GM19099 (cell line): ENCODE results near the gene UQCC2.
A peak's percentile ranks its signal among the peaks of the same experiment; 100 is the strongest.

Experiments used
- POLR2A ChIP-seq: IDR thresholded peaks from 3 replicates; pipeline ENCODE4 v1.6.1; 2011; ENCODE audit warnings: low read depth; ENCODE audit not compliant: insufficient read length; ENCODE audit errors: extremely low read depth

The UQCC2 gene

DNA sequence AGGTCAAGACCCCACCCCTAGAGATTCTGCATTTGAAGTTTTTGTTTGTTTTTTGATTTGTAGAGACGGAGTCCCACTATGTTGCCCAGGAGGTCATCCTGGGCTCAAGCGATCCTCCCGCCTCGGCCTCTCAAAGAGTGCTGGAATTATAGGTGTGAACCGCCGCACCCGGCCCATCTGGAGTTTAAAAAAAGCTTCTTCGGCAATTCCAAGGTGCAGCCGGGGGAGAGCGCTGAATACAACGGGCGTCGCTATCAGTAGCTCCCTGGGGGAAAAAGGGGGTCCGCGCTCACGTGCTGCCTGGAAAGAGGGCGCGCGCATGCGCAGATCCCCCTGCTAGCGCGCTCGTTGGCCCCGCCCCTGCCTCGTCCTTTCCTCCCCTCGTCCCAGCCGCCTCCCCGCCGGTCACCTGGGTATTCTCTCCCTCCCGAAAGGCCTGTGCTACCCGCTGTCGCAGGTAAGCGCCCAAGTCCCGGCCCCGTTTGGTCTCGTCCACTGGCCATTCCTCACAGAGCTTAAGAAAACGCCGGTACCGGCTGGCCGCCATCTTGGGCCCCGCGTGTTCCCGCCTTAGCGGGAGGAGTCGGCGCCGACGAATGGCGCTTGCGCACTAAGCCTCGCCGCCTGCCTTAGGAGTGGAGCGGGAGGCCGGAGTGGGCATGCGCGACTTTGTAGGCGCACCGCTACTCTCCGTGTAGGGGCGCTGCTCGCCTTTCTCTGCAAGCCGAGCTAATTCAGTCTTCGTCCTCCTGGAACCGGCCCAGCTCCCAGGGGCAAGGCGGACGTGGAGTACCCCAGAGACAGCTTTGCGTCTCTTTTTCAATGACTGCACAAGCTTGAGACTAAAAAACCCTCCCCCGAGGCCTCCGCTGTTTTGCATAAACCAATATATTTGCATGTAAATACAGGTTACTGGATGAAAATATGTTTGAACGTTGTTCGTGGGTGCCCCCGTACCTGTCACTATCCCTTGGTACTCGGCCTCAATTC is at the start of gene UQCC2:
TSS of gene UQCC2 (minus strand) at position 561 of the 990 bp plus-strand sequence. CDS start at position 547, 14 bp downstream.
- peak; percentile 95 for TF ChIP-seq POLR2A

DNA sequence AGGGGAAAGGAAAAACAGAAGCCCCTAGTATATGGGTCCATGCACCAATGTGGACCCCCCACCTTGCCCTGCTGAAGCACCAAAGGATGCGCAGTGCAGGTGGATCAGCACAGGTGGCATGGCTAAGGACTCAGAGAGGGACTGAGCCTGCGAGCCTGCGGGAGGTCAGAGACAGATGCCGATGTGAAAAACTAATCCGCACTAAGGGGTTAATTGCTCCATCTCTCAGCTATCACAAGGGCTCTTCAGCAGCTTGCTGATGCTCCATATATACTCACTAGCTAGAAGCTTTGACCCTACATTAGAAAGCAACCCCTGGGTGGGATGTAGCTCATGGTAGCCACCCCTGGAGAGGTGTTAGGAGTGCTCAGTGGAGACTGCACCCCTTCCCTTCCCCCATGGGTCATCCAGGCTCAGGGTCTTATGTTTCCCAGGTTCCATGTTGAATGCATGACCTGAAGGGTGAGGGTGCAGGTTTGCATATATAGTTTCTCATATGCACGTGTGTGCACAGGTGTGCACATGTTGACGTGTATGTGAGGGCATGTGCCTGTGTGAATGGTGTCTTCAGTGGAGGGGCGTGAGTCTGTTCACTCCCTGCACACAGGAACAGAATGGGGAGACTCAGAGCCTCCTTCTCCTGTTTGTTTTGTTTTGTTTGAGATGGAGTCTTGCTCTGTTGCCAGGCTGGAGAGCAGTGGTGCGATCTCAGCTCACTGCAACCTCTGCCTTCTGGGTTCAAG is 48.6 kb upstream of the UQCC2 start:
- TF ChIP-seq POLR2A = no peak

DNA sequence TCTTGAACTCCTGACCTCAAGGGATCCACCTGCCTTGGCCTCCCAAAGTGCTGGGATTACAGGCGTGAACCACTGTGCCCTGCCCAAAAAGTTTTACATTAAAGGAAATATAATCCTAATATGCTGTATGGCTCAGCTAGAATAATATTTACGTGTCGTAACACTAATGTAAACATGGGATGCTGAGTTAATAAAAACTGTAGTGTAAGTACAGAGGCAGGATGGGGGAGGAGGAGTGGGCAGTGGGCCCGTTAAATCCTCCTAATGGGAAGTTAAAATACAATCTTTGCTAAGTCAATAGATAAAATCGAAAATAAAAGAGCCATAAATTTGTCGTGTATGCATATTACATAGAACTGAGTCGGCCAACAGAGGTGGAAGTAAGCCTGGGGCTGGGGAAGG is 47.3 kb upstream of the UQCC2 start:
- no peak for TF ChIP-seq POLR2A

DNA sequence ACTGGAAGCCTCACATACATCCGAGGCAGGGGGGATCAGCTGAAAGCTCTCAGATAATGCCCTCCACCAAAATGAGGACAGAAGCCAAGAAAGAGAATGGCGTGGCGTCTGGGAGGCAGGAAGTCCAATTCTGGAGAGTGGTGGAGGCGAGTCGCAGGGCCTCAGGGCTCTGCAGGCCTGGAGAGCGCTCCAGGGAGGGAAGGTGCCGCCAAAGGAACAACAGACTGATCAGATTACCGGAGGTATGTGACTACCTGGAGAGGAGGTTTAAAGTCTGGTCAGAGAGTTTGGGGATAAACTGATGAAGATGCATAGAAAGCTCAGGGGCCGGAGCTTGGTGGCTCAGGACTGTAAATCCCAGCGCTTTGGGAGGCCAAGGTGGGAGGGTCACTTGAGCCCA is 46.4 kb upstream of the UQCC2 start:
- no peak for TF ChIP-seq POLR2A

DNA sequence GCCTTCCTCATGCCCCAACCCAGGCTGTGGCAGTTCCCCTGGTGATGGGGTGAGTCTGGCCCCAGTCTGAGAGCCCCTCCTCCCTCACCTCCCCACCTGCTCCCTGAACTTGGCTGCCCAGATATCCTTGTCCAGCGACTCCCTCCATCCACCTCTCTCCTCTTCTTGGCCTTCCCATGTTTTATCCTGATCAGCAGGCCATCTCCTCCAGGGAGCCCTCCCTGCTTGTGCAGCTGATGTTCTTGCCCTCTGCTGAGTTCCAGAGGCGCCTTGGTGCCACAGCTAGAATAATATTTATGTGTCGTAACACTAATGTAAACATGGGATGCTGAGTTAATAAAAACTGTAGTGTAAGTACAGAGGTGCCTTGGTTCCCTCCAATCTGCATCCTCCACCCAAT is 45.6 kb upstream of the UQCC2 start:
- TF ChIP-seq POLR2A = no peak

DNA sequence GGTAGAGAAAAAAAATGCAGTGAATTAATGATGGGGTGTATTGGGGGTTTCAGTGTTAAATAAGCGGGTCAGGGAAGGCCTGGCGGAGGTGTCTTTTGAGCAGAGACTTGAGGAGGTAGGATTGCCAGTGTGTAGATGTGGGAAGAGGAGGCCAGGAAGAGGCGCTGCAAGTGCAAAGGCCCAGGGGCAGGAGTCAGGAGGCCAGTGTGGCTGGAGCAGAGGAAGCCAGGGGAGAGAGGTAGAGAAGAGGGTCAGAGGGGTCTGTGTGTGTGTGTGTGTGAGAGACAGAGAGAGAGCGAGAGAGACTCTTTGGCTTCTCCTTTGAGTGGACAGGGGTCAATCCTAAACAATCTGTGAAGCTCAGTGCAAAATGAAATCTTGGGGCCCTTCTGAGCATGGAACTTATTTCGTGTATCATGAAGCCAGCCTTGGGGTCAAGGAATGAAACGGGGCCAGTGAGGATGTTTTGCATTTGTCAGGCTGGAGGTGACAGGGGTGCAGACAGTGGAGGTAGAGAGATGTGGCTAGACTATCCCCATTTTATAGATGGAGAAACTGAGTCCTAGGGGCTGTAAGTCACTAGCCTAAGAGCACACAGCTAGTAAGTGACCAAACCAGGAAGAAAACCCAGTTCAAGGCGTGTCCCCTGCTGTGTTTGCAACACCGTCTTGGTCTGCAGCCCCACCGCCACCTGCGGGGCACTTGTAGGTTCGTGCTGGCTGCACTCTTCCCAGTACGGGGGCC is 44.9 kb upstream of the UQCC2 start:
- TF ChIP-seq POLR2A = no peak

DNA sequence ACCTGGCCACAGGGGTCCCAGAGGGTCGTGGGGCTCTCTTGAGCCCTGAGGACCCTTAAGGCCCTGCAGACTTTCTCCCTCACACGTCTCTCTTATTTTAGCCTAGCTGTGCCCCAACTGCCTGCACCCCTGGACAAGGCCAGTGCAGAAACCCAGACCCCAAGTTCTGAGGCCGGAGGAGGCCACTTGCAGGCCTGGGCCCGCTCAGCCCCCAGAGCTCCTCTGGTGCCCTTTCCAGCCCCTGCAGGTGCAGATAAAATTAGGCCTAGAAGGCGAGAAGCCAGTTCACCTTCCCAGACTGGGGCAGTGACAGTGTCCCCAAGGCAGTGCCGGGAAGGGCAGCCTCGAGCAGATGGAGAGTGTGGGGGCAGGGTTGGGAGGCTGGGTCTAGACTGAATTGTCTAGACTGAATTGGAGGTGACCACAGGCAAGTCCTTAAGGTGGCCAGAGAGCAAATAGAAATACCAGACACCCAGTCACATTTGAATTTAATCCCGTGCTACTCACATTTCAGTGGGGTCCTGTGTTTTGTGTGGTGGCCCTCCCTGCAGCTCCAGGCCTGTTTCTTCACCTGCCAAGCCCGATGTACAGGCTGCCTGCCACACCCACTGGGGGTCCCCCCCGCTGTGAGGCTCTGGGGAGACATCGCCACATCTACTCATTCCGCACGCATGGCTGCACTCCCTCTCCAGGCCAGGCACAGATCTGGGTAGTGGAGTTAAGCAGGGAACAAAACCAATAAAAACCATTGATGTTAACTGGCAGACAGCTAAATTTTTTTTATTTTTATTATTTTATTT is 43.8 kb upstream of the UQCC2 start:
- TF ChIP-seq POLR2A = no peak

DNA sequence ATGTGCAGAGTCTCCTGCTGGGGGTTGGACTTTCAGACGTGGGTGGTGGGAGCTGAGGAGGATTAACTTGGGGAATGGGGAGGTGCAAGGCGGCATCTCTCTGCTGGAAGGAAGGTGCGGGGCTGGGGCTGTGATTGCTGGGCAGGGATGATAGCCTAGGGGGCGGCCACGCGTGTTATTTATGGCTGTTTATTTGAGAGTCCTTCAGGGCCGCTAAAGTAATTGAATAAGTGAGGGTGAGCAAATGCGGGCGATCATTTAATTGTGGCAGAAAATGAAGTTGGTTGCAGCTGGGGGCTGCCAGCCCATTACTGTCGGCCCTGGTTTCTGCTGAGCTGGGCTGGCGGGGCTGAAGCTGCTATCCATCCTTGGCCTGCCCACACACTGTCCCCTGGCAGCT is 42.7 kb upstream of the UQCC2 start:
- TF ChIP-seq POLR2A = no peak

DNA sequence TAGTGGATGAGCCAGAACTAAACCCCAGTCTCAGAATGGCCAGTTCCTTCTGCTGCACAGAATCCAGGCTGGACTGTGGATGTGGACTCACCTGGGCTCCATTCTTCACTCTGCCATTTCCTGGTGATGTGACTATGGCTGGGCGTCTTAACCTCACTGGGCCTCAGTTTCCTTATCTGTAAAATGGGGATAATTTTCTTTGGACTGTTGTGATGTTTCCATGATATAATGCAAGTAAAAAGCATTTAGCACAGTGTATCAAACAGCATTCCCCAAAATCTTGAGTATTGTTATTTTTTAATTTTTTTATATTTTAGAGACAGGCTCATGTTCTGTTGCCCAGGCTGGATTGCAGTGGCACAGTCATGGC is 41.1 kb upstream of the UQCC2 start:
- TF ChIP-seq POLR2A = no peak

DNA sequence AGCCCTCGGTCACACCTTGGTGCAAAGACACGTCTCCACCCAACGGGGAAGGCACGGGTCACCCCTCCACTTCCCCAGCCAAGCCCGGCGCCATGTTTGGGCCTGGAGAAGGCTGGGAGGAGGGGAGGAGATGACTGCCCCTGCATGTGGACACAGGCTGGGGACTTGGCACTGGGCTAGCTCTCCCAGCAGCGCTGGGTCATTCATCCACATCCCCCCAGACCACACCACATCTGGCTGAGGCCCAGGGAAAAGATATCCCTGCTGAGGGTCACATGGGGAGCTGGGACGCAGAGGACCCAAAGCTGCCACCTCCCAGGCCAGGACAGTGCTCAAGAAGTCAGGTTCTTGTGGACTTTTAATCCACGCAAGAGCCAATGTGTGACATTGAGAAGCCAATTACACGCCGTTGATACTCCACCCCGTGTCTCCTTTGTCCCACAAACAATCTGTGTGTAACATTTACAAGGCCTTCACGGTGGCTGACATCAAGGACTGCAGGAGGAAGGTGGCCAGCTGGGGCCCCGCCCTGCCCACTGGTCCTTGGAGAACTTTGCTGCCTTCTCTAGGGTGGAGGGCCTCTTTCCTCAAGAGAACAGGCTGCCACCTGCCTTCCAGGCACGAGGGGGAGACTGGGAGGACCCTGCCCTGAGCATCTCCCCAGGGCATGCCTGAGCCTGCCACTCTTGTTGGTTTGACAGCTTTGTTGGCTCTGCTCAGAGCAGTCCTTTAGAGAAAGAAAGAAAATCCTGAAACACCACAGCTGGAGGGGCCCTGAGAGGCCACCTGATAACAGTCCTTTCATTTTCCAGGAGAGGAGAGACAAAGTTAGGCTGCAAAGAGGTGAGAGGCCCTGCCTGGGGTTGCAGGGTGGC is 40.5 kb upstream of the UQCC2 start:
- no peak for TF ChIP-seq POLR2A

DNA sequence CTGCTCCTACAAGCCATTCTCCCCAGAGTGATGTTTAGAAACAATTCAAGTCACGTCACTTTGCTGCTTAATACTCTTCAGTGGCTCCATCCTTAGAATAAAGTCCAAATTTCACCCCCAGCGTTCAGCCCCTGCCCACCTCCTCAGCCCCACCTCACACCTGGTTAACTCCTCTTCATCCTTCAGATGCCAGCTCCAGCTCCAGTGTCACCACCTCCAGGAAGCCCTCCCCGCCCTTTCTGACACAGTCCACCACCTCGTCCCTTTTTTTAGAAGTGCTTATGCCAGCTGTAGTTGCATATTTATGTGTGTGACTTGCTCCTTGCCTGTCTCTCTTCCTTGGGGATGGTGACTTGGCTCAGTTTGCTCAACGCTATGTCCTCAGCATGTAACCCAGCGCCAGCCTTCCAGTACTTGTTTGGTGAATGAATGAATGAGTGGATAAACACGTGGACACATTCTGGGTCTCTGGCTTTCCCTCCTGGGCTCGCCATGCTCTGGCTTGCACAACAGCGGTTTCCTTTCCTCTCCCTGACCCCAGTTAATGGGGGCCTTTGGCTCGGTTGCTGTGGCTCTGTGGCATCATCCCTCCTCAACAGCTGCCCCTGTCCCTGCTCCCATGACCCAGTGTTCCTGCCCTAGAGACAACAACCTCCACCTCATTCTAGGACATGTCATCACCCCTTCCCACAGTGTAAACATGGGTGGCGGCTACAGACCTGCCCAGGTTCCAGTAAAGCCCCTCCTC is 38.9 kb upstream of the UQCC2 start:
- TF ChIP-seq POLR2A = no peak

DNA sequence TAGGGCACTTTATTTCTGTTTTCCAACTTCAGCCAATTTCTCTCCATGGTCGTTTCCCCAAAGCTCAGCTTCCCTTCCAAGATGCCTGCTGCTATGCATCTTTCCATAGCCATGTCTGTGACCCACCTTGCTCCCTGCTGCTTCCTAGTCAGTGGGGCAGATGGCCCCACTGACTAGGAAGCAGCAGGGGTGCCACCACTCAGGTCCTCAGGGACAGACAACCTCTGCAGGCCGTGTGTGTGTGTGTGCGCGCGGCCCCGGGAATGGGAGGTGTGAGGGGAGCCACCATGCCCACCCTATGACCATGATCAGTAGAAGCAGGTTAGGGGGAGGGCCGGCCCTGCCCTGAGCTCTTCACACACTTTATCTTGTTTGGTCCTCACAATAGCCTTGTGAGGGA is 37.9 kb upstream of the UQCC2 start:
- no peak for TF ChIP-seq POLR2A

DNA sequence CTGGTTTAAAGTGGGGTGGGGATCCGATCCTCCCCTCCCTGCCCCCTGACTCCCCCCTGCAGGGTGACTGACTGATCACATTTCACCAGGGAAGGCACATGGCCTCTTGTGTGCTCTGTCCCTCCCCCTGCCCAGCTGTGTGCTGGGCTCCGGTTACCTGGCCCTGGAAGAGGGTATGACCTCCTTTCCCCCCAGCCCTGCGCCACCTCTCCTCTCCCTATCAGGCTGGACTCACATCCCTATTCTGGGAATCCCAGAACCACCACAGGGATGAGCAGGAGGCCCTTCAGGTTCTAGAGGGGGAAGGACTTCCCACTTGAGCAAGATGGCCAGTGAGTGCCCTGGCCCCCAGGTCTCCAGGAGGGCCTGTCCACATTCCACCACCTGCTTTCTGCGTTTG is 37.3 kb upstream of the UQCC2 start:
- no peak for TF ChIP-seq POLR2A
